SIG-M5 (cell line): ENCODE data around the gene LEF1.
"Not testable (repeated sequence)": the region's sequence is repeated elsewhere in the genome, so short reads cannot be mapped to it uniquely, and the experiment has no call there.

Experiments
- DNase-seq: peaks from one replicate; lab custom pipeline; 2025; lab: John Stamatoyannopoulos, UW

LEF1 gene

DNA sequence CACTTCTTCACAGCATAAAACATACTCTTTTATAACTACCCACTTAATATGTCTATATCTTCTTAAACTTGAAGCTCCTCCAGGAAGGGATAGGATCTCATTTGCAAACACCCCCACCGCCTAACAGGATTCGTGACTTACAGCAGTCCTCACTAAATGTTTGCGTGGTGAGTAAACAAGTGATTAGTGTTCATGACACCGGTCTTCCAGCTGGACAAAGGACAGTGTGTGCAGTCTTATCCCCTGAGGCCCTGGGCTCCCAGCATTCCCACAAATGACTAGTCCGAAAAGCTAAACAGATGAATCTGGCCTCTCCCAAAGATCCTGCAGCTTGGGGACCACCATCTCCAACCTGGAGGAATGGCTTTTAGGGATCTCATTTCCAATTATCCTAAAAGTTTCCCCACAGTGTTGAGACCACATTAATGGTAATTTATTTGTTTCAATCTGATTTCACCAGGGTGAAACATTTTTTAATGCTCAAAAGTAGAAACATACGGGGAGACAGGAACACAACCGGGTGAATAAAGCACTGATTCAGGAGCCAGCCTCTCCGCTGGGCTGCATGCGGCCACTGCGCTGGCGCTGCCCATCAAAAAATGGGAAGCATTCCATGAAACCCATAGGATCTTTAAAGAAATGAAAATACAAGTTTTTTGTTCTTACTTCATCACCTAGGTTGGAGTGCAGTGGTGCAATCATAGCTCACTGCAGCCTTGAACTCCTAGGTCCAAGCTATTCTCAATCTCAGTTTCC lies 109.9 kb downstream of the LEF1 start:
- no peak for DNase-seq

DNA sequence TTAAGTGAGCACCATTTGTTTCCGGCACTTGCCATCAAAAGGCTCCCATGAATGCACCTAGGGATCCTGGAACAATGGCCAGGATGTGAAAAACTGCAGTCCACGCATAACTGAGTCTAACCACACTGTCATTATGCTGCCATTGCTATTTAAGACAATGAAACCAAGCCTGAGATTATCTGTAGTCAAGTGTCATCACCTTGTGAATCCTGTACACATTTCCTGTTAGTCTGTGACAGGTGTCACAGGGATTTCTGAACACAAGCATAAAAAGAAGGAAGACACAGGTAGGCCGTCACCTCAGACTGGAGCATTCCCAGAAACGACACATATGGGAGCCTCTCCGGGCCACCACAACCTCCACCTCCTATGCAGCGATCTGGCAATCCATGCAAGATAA lies 112.3 kb downstream of the LEF1 start:
- no peak for DNase-seq

GRCh38 chr4:108055787-108056186 lies 112.9 kb downstream of the LEF1 start:
- DNase-seq, result no peak

DNA sequence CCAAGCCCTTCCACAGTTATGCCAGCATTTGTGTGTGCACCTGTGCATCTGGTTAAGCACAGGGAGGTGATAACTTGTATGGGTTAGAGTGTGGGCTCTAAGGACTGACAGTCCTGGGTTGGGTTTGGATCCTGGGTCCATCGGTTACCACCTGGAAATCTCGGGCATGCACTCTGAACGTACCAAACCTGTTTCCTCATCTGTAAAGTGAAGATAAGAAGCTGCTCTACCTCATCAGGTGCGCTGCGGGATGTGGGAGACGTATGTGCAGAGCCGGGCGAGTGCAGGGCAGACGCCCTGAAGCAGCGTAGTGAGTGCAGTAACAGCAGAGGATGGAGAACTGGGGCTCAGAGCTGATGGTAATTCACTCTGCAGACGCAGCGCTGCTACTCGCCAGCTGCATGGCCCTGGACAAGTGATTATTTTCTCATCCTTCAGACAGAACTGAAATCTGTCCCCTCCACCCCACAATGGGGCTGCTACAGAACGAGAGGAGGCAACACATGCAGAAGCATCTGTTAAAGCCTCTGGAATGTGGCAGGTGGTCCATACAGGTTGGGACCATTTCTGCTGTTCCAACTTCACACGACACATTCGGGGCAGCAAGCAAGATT lies 114.6 kb downstream of the LEF1 start:
- no peak for DNase-seq

GRCh38 chr4:108053251-108053711 lies 115.5 kb downstream of the LEF1 start:
- DNase-seq, result no peak

- DNase-seq, result no peak
Observed at GRCh38 chr4:108052558-108053120, 116.1 kb downstream of the LEF1 start.

GRCh38 chr4:108051343-108051742 lies 117.4 kb downstream of the LEF1 start:
- no peak for DNase-seq

GRCh38 chr4:108050166-108051111 lies 118.3 kb downstream of the LEF1 start:
- not testable (repeated sequence) for DNase-seq

DNA sequence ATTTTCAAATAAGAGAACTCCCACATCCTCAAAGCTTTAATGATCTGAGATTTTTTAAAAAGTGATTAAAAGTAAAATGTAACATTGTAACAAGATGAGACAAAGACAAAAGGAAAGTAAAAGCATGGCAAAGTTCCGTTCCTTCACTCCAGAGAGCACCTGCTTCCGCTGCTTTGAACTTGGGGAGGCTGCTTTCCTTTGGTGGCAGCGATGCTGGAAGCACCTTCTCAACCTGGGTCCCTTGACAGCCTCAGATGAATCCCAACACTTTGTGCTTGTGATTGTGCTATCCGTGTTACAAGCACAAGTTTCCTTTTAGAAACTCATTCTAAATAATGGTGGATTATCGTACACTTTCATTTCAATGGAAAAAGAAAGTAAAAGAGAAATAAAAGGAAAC lies 119.3 kb downstream of the LEF1 start:
- DNase-seq, result no peak

- no peak for DNase-seq
Observed at GRCh38 chr4:108048997-108049396, 119.7 kb downstream of the LEF1 start.

- no peak for DNase-seq
Observed at GRCh38 chr4:108048157-108048556, 120.6 kb downstream of the LEF1 start.

DNA sequence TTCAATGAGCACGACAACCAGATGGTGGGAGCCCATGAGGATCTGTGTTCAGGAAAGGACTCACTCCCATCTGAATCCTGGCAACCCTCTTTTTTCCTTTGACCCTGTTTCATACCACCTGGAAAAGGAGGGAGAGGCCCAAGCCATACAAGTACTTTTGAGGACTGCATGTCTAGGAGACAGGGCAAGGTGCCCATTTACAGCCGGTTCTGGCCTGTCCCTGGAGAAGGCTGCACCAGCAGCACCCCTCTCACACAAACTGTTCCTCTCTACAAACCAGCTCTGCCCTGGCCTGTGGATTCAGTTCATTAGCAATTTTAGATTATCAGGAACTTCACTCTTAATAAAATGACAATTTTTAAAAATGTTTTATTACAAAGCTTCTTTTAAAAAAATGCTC lies 121.5 kb downstream of the LEF1 start:
- no peak for DNase-seq

- DNase-seq, result no peak
Observed at GRCh38 chr4:108045687-108046024, 123.1 kb downstream of the LEF1 start.

DNA sequence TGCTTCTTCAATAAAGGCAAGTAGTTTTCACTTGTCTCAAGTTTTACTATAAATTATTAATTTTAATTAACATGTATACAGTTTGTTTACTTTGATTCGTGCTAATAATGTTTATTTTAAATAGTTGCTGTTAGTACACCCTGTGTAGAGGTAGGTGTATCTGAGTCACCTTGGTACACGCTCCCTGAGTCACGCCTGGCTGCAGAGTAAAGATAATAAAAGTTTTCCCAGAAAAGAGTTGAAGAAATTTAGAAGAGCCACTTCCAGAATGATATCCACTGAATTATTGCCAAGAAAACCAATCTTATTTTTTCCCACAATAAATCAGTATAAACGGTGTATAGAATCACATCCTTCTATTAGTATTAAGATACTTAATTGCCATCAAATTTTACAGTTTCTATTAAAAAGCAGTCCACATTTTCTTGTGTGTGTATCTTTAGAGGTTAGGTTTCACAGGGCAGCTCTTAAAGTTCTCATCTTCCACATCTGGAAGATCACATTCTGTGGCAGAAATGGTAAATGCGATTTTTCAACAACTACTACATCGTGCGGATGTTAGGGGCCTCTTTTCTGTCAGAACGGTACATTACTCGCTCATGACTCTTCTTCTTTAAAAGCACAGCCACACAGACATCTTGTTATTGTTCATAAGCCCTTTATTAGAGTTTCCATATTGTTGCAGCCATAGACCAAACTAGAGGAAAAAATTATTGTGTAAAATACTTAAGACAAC lies 123.6 kb downstream of the LEF1 start:
- DNase-seq, result no peak

DNA sequence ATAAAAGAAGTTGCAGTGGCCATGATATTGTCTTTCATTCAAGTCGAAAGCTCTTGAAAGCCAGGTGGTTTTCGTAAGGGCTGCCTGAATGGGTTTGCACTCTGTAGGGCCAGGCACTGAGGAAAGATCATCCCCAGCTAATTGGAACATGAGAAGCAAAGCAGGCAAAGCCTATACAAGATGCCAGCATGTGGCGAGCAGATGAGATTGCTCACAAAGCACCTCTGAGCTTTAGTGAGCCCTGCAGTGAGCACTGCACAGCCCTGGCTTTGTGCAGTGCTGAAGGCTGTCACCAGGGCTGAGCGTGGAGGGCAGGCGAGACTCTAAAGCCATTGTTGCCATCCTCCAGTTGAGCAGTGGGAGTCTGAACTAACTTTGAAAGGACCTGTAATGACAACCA lies 125.2 kb downstream of the LEF1 start:
- no peak for DNase-seq

- no peak for DNase-seq
Observed at GRCh38 chr4:108042927-108043326, 125.8 kb downstream of the LEF1 start.

GRCh38 chr4:108037884-108038283 lies 130.8 kb downstream of the LEF1 start:
- no peak for DNase-seq

DNA sequence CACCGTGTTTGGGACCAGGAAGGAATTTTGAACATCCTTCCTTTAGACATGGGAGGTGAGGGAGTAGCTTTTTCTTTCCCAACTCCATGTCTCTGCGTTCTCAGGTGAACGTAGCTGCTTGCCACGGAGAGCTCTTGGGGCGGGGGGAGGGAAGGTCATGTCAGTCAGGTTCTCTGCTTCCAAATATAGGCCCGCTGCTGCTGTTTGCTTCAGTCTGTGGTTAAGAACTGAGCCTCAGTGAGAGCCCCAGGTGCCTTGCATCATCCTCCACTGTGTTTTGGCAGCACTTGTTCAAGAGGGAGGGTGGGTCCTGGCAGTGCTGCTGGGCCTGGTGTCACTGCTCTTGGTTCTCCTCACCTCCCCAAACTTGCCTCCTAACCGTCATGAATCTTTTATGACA lies 132.5 kb downstream of the LEF1 start:
- DNase-seq, result no peak

DNA sequence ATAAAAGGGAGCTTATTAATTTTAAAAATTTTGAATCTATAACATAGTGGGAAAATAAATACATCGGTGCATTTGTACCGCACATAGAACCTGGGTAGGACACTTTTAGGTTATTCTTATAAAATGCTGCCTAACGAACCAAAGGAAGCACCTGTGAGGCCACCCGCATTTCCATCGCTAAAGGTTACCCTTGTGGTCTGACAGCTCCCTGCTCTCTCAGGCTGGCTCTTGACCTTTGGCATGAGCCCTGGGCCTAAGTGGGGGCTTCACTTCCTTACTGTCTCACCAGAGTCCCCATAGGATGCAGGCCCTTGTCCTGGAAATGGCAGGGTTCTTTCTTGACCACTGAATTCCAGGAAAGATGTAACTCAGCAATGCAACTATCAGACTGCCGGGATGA lies 133.0 kb downstream of the LEF1 start:
- DNase-seq, result no peak

DNA sequence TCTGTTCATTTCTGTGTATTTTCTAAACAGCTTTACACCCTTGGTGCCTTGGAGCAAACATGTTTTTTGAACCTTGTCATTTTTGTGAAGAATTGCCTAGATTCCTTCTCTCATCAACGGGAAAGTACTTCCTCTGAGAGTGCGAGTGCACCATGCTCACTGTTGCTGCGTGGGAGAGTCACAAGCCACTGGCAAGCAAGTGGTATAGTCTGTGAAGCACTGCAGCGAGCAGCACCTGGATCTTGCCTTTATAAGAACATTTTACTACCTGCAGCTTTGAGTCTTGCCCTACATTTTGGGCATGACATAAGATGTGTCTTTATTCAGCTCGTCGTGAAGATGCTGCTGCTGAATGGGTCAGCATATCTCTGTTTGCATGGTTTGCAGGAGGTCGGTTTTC lies 134.2 kb downstream of the LEF1 start:
- no peak for DNase-seq

GRCh38 chr4:108033348-108033747 lies 135.4 kb downstream of the LEF1 start:
- no peak for DNase-seq
